Neural cell (in vitro differentiated cells): ENCODE measurements around the gene NPAS3. TPM values are rescaled to one million over a fixed set of nuclear protein-coding genes. Genes with fewer than 3 reads are reported as not detected.
A peak's percentile ranks its signal among the peaks of the same experiment; 100 is the strongest.

Experiments
- H2AFZ ChIP-seq: fragments of 200-600, 300-800 bp; sonication (generic), shearing (Covaris generic); 2 replicates; pipeline ENCODE4 v1.6.0; 2014; ENCODE audit warnings: low read depth, mild to moderate bottlenecking, antibody characterized with exemption, low read length, moderate library complexity
- H3F3A ChIP-seq: fragments of 200-600 bp; shearing (Covaris generic); 2 replicates; pipeline ENCODE4 v1.6.1; 2016; ENCODE audit warnings: mild to moderate bottlenecking, moderate library complexity, mixed read lengths, antibody characterized with exemption, low read length; ENCODE audit not compliant: insufficient read depth, poor library complexity, severe bottlenecking
- H3K27ac ChIP-seq: fragments of 200-600, 300-800 bp; sonication (generic), shearing (Covaris generic); 2 replicates; pipeline ENCODE4 v1.5.1; 2014; ENCODE audit warnings: mild to moderate bottlenecking, low read length, moderate library complexity
- H3K27me3 ChIP-seq: fragments of 300-800, 200-600 bp; sonication (generic), shearing (Covaris generic); 2 replicates; pipeline ENCODE4 v1.6.0; 2014; ENCODE audit warnings: mild to moderate bottlenecking, low read depth, low read length, moderate library complexity; ENCODE audit not compliant: insufficient read depth
- H3K36me3 ChIP-seq: fragments of 300-800, 200-600 bp; sonication (generic), shearing (Covaris generic); 2 replicates; pipeline ENCODE4 v1.5.1; 2014; ENCODE audit warnings: mild to moderate bottlenecking, antibody characterized with exemption, low read length, moderate library complexity; ENCODE audit not compliant: insufficient read depth
- H3K4me2 ChIP-seq: fragments of 300-800, 200-600 bp; sonication (generic), shearing (Covaris generic); 2 replicates; pipeline ENCODE4 v1.6.0; 2014; ENCODE audit warnings: mild to moderate bottlenecking, low read length
- H3K4me3 ChIP-seq: fragments of 300-800, 200-600 bp; sonication (generic), shearing (Covaris generic); 2 replicates; pipeline ENCODE4 v1.5.1; 2014; ENCODE audit warnings: mild to moderate bottlenecking, low read length, moderate library complexity
- H3K79me2 ChIP-seq: fragments of 200-600 bp; shearing (Covaris generic); replicated peaks from 2 replicates; pipeline ENCODE4 v1.6.0; 2014; ENCODE audit warnings: mild to moderate bottlenecking, low read length, moderate library complexity; ENCODE audit not compliant: insufficient read depth
- H3K9ac ChIP-seq: fragments of 300-800, 200-600 bp; sonication (generic), shearing (Covaris generic); 2 replicates; pipeline ENCODE4 v1.6.1; 2016; ENCODE audit warnings: mild to moderate bottlenecking, low read length, mixed read lengths
- H3K9me2 ChIP-seq: fragments of 200-600 bp; shearing (Covaris generic); 2 replicates; pipeline ENCODE4 v1.6.1; 2016; ENCODE audit warnings: mild to moderate bottlenecking, low read length, mixed read lengths; ENCODE audit not compliant: insufficient read depth
- H3K9me3 ChIP-seq: fragments of 200-600, 300-800 bp; sonication (generic), shearing (Covaris generic); 2 replicates; pipeline ENCODE4 v1.6.1; 2016; ENCODE audit warnings: mild to moderate bottlenecking, mixed run types, low read length, moderate library complexity, mixed read lengths
- H4K20me1 ChIP-seq: fragments of 200-600 bp; shearing (Covaris generic); 2 replicates; pipeline ENCODE4 v1.6.1; 2016; ENCODE audit warnings: mild to moderate bottlenecking, mixed run types; ENCODE audit not compliant: insufficient read depth
- CTCF ChIP-seq: fragments of 450-650 bp; IDR thresholded peaks from 2 replicates; pipeline ENCODE4 v1.5.1; 2014; ENCODE audit warnings: antibody characterized with exemption, mild to moderate bottlenecking, moderate library complexity; ENCODE audit not compliant: poor library complexity, severe bottlenecking
- EP300 ChIP-seq: fragments of 450-650 bp; conservative IDR thresholded peaks from 2 replicates; pipeline ENCODE4 v1.6.1; 2014; ENCODE audit warnings: antibody characterized with exemption, mild to moderate bottlenecking, moderate library complexity; ENCODE audit not compliant: poor library complexity, severe bottlenecking
- EZH2 ChIP-seq: fragments of 200-600, 300-800 bp; shearing (Covaris generic), sonication (generic); IDR thresholded peaks from 2 replicates; pipeline ENCODE4 v1.6.1; 2014; ENCODE audit warnings: antibody characterized with exemption, low read length, borderline replicate concordance, mild to moderate bottlenecking; ENCODE audit not compliant: insufficient read depth, poor library complexity, severe bottlenecking
- MXI1 ChIP-seq: fragments of 450-650 bp; conservative IDR thresholded peaks from 2 replicates; pipeline ENCODE4 v1.6.1; 2014; ENCODE audit warnings: antibody characterized with exemption, mild to moderate bottlenecking; ENCODE audit not compliant: poor library complexity, severe bottlenecking
- POLR2AphosphoS5 ChIP-seq: IDR thresholded peaks from 2 replicates; pipeline ENCODE4 v1.6.1; 2012
- RAD21 ChIP-seq: fragments of 450-650 bp; conservative IDR thresholded peaks from 2 replicates; pipeline ENCODE4 v1.6.1; 2014; ENCODE audit warnings: antibody characterized with exemption, mild to moderate bottlenecking, moderate library complexity
- SMC3 ChIP-seq: fragments of 450-650 bp; conservative IDR thresholded peaks from 2 replicates; pipeline ENCODE4 v1.6.1; 2014; ENCODE audit warnings: antibody characterized with exemption, mild to moderate bottlenecking, moderate library complexity; ENCODE audit not compliant: poor library complexity
- TAF1 ChIP-seq: IDR thresholded peaks from 2 replicates; pipeline ENCODE4 v1.6.1; 2012; ENCODE audit warnings: low read depth
- polyA plus RNA-seq: library from polyadenylated mRNA; depleted of rRNA; stranded (reverse); fragments of >200 nt; gene quantifications from 2 replicates; pipeline ENCODE4 v1.2.3, GENCODE V29; 2014
- TF ChIP-seq, protein P1 (sequence below): IDR thresholded peaks from 2 replicates; pipeline ENCODE4 v1.6.1; 2012; ENCODE audit warnings: borderline replicate concordance

Gene NPAS3
- polyA plus RNA-seq, 1 donor from 2014 or later: 1.3 TPM

GRCh38 chr14:33786091-33786825 is 847.6 kb downstream of the NPAS3 start:
- H3K27ac ChIP-seq: no peak overlapping the region
- no peaks in the 10 kb centered on the region for H3K79me2 ChIP-seq
- H3F3A ChIP-seq: no peaks in the 10 kb centered on the region
- H3K27me3 ChIP-seq: no peaks in the 10 kb centered on the region
- no peaks in the 10 kb centered on the region for H3K9me3 ChIP-seq
- H3K9me2 ChIP-seq: no peaks in the 10 kb centered on the region
- H3K9ac ChIP-seq: no peak overlapping the region
- no peaks in the 10 kb centered on the region for H4K20me1 ChIP-seq
- no peaks in the 10 kb centered on the region for H3K36me3 ChIP-seq
- no peak overlapping the region for H3K4me2 ChIP-seq
- H2AFZ ChIP-seq: no peak overlapping the region
- TF ChIP-seq RAD21 (no peak), SMC3 (no peak), EZH2 (no peak), TAF1 (no peak), POLR2AphosphoS5 (no peak), EP300 (no peak), CTCF (no peak), MXI1 (no peak)
- TF ChIP-seq, protein P1, sequence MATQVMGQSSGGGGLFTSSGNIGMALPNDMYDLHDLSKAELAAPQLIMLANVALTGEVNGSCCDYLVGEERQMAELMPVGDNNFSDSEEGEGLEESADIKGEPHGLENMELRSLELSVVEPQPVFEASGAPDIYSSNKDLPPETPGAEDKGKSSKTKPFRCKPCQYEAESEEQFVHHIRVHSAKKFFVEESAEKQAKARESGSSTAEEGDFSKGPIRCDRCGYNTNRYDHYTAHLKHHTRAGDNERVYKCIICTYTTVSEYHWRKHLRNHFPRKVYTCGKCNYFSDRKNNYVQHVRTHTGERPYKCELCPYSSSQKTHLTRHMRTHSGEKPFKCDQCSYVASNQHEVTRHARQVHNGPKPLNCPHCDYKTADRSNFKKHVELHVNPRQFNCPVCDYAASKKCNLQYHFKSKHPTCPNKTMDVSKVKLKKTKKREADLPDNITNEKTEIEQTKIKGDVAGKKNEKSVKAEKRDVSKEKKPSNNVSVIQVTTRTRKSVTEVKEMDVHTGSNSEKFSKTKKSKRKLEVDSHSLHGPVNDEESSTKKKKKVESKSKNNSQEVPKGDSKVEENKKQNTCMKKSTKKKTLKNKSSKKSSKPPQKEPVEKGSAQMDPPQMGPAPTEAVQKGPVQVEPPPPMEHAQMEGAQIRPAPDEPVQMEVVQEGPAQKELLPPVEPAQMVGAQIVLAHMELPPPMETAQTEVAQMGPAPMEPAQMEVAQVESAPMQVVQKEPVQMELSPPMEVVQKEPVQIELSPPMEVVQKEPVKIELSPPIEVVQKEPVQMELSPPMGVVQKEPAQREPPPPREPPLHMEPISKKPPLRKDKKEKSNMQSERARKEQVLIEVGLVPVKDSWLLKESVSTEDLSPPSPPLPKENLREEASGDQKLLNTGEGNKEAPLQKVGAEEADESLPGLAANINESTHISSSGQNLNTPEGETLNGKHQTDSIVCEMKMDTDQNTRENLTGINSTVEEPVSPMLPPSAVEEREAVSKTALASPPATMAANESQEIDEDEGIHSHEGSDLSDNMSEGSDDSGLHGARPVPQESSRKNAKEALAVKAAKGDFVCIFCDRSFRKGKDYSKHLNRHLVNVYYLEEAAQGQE: no peak
- H3K4me3 ChIP-seq: no peak overlapping the region

GRCh38 chr14:33788161-33788560 is 849.5 kb downstream of the NPAS3 start:
- no peak overlapping the region for H2AFZ ChIP-seq
- no peaks in the 10 kb centered on the region for H3K9me3 ChIP-seq
- H3K9ac ChIP-seq: no peak overlapping the region
- H3F3A ChIP-seq: no peaks in the 10 kb centered on the region
- peak overlapping the region; percentile 22 for H3K27ac ChIP-seq
- H3K9me2 ChIP-seq: no peaks in the 10 kb centered on the region
- TF ChIP-seq CTCF: no peak
- no peak for TF ChIP-seq TAF1
- TF ChIP-seq RAD21: peak; percentile 23
- TF ChIP-seq, protein P1: no peak
- no peak for TF ChIP-seq EZH2
- no peak for TF ChIP-seq MXI1
- no peak for TF ChIP-seq SMC3
- no peaks in the 10 kb centered on the region for H3K79me2 ChIP-seq
- no peak overlapping the region for H3K4me3 ChIP-seq
- no peaks in the 10 kb centered on the region for H4K20me1 ChIP-seq
- H3K4me2 ChIP-seq: no peak overlapping the region
- H3K36me3 ChIP-seq: no peaks in the 10 kb centered on the region
- no peaks in the 10 kb centered on the region for H3K27me3 ChIP-seq
